ENCODE results near the gene TOGARAM1.
A peak's percentile ranks its signal among the peaks of the same experiment; 100 is the strongest.

TOGARAM1 gene

DNA sequence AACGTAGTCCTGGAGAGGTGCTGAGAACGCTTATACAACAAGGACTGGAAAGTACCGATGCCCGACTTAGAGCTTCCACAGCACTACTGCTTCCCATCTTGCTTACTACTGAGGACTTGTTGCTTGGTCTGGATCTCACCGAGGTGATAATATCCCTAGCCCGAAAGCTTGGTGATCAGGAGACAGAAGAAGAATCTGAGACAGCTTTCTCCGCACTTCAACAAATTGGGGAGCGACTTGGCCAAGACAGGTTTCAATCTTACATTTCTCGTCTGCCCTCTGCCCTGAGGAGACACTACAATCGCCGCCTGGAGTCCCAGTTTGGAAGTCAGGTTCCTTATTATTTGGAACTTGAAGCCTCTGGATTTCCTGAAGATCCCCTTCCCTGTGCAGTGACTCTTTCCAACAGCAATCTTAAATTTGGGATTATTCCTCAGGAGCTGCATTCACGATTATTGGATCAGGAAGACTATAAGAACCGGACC lies 1.1 kb downstream of the TOGARAM1 start:
- FAIRE-seq (no peak), DNase-seq (ENCODE audit: extremely low spot score, insufficient read length, low read depth) (no peak)

GRCh38 chr14:44963775-44964380 lies 1.9 kb downstream of the TOGARAM1 start:
- no peak for DNase-seq (ENCODE audit: extremely low spot score, insufficient read length, low read depth)
- FAIRE-seq: no peak

DNA sequence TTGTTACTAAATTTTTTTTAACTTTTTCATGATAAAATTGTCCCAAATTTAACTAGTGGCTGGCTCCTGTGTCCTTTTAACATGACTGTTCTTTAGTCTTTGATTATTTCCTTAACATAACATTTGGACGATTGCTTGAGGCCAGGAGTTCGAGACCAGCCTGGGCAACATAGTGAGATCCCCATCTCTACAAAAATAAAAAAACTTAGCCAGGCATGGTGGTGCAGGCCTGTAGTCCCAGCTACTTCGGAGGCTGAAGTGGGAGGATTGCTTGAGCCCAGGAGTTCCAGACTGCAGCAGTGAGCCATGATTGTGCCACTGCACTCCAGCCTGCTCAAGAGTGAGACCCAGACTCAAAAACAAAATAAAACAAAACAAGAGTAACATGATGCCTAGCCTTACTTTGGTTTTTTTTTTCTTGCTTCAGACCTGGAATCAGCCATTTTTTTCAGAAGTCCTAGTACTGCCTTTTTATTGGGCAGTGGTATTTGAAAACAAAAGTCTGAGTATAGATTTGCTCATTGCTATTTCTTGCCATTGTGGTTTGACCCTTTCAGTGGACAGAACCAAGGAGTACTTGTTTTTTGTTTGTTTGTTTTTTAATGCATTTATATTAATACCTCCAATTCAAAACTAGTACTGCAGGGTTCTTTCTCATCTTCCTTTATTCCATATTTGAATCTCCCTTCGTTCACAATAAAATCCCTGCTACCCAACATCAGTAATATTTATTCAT lies 4.8 kb downstream of the TOGARAM1 start:
- FAIRE-seq (no peak), DNase-seq (ENCODE audit: extremely low spot score, insufficient read length, low read depth) (no peak)

GRCh38 chr14:44968714-44969113 lies 6.7 kb downstream of the TOGARAM1 start:
- DNase-seq (ENCODE audit: extremely low spot score, insufficient read length, low read depth) (no peak), FAIRE-seq (no peak)

- no peak for FAIRE-seq
- no peak for DNase-seq (ENCODE audit: extremely low spot score, insufficient read length, low read depth)
Observed at GRCh38 chr14:44970907-44971306, 8.9 kb downstream of the TOGARAM1 start.

DNA sequence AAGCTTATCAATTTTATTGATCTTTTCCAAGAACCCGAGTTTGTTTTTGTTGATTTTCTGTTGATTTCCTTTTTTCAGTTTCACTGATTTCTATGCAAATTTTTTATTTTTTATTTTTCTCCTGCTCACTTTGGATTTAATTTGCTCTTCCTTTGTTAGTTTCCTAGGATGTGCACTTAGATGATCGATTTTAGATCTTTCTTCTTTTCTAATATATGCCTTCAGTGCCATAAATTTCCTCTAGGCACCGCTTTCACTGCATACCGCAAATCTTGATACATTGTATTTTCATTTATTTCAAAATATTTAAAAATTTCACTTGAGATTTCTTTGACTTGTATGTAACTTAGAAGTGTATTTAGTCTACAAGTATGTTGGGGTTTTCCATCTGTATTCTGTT lies 9.5 kb downstream of the TOGARAM1 start:
- DNase-seq (ENCODE audit: extremely low spot score, insufficient read length, low read depth) (no peak), FAIRE-seq (no peak)

DNA sequence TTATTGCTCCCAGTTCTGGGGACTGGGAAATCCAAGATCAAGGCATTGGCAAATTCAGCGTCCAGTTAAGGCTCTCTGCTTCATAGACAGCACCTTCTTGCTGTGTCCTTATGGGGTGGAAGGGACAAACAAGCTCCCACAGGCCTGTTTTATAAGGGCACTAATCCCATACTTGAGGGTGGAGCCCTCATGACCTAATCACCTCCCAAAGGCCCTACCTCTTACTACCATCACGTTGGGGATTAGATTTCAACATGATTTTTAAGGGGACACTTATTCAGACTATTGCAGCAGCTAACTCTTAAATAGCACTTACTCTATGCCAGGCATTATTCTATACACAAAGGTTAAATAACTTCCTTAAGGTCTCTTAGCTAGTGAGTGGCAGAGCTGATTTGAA lies 17.3 kb downstream of the TOGARAM1 start:
- FAIRE-seq (no peak), DNase-seq (ENCODE audit: extremely low spot score, insufficient read length, low read depth) (no peak)

DNA sequence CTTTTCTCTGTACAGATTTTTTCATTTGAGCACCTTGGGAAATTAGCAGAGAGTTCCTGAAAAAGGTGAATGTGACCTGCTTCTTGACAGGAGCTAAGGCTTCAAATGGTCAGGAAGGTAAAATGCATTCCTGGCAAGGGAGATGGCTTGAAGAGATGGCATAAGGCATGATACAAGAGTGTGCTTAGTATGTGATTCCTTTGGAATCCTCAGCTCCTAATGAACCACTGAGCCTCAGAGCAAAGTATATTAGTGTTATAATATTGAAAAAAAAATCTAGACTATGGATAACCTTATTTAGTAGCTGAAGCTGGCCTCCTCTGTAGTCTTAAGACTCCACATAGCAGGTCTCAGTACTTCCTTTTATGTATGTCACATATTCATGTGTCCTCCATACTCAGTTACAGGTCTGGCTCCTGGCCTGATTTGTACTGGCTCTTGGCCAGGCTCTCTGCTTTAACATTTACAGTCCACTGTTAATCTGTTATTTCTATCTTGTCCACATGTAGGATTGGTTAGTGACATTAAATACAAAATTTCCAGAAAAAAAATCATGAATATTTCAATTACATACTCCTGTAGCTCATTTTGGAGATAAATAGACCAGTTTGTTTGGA lies 17.9 kb downstream of the TOGARAM1 start:
- no peak for FAIRE-seq
- DNase-seq (ENCODE audit: extremely low spot score, insufficient read length, low read depth): no peak

GRCh38 chr14:44981198-44981597 lies 19.2 kb downstream of the TOGARAM1 start:
- no peak for DNase-seq (ENCODE audit: extremely low spot score, insufficient read length, low read depth)
- FAIRE-seq: no peak

DNA sequence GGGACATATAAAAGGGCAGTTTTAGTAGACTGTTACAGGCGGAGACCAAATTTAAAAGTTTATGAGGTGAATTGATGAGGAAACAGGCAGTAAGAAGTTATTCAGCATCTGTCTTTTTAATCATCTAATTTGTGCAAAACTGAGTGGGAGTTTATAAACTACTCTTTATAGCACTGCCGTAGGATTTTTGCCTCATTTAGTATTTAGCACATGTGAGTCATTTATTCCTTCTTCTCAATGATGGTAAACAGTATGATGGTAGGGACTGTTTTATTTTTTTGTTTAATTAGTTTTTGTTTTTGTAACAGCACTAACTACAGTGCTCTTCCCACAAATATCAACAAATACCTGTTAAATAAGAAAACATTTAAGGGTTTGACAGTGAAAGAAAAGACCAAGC lies 20.6 kb downstream of the TOGARAM1 start:
- DNase-seq (ENCODE audit: extremely low spot score, insufficient read length, low read depth): no peak
- no peak for FAIRE-seq

DNA sequence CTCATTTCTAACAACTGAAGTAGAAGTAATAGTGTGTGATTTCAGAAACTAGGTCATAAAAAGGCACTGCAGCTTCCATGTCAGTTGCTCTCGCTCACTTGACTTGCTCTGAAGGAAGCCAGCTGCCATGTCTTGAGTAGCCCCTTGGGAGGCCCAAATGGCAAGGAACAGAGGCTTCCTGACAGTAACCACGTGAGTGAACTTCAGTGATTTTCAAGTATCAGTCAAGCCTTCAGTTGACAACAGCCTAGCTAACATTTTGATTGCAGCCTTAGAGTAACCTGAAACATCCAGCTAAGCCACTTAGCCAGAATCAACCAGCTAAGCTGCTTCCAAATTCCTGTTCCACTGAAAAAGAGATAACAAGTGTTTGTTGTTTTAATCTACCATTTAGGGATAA lies 26.7 kb downstream of the TOGARAM1 start:
- no peak for DNase-seq (ENCODE audit: extremely low spot score, insufficient read length, low read depth)
- FAIRE-seq: no peak

DNA sequence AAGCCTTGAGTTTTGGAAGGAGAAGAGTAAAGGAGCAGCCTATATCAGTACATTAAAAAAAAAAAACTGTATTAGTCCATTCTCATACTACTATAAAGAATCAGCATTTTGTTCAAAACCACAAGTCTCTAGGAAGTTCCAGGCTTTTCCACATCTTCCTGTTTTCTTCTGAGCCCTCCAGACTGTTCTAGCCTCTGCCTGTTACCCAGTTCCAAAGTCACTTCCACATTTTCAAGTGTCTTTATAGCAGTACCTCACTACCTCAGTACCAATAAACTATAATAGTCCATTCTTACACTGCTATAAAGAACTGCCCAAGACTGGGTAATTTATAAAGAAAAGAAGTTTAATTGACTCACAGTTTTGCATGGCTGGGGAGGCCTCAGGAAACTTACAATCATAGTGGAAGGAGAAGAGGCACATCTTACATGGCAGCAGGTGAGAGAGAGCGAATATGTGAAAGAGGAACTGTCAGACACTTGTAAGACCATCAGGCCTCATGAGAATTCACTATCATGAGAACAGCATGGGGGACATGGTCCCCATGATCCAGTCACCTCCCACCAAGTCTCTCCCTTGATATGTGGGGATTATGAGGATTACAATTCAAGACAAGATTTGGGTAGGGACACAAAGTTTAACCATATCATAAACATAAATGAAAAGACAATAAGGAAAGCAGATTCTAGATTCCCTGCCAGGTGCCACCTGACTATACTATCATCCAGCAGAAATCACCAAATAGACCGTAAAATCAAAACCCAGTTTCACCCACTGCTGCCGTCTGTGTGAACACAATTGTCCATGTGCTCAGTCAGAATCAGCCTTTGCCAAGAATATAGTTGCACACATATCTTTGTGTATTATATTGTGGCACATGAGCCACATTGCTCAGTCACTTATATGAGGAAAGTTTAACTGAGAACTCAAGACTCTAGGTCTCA lies 27.8 kb downstream of the TOGARAM1 start:
- FAIRE-seq (peak; percentile 56), DNase-seq (ENCODE audit: extremely low spot score, insufficient read length, low read depth) (no peak)

DNA sequence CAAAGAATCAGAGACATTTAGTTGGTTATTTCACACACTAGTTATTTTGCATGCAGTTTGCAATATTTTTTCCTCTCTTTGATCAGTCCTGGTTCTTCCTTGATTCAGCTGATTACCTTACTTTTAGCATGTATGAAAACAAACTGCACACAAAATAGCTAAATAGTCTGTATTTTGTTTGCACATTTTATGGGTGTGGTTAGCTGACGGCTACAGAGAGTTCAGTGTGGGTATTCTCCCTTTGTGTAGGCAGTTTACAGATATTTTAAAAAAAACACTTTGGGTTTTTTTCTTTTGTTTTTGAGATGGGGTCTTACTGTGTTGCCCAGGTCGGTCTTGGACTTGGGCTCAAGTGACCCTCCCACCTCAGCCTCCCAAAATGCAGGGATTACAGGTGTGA lies 28.5 kb downstream of the TOGARAM1 start:
- FAIRE-seq: no peak
- DNase-seq (ENCODE audit: extremely low spot score, insufficient read length, low read depth): no peak

DNA sequence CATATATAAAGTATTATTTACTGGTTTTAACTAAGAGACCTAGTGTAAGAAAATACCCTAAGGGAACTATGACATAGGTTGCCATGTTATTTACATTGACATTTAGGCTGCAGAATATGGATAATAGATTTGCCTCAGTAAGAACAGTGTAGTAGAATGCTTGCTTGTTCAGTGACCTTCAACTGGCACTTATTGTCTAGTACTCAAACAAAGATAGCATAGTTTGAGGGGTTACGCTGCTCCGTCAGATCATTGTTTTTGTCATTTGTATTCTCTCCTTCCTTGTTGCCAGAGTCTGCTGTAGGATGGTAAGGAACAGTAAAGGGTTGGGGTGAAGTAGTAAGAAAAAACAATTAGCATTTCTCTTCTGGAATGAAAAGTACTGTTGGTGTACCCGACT lies 33.2 kb downstream of the TOGARAM1 start:
- FAIRE-seq: no peak

GRCh38 chr14:44995770-44996294 lies 33.8 kb downstream of the TOGARAM1 start:
- FAIRE-seq (no peak), DNase-seq (ENCODE audit: extremely low spot score, insufficient read length, low read depth) (no peak)

More for the DNA sequence above, 33.2 kb downstream of the TOGARAM1 start:
- DNase-seq (ENCODE audit: extremely low spot score, insufficient read length, low read depth): no peak

DNA sequence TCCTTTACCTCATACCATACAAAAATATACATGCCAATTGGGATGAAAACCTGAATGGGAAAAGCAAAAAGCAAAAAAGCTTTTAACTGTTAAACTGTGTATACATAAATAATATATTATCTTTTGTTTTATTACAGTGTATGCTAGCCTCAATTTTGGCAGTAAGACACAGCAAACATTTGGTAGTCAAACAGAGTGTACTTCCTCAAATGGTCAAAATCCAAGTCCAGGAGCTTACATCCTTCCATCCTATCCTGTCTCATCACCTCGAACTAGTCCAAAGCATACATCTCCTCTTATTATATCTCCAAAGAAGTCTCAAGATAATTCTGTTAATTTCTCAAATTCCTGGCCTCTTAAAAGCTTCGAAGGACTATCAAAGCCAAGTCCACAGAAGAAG lies 41.9 kb downstream of the TOGARAM1 start:
- FAIRE-seq: no peak
- DNase-seq (ENCODE audit: extremely low spot score, insufficient read length, low read depth): no peak

- no peak for FAIRE-seq
- DNase-seq (ENCODE audit: extremely low spot score, insufficient read length, low read depth): no peak
Observed at GRCh38 chr14:45015133-45015532, 53.1 kb downstream of the TOGARAM1 start.

GRCh38 chr14:45028107-45028626 lies 66.2 kb downstream of the TOGARAM1 start:
- FAIRE-seq (no peak), DNase-seq (ENCODE audit: extremely low spot score, insufficient read length, low read depth) (no peak)

DNA sequence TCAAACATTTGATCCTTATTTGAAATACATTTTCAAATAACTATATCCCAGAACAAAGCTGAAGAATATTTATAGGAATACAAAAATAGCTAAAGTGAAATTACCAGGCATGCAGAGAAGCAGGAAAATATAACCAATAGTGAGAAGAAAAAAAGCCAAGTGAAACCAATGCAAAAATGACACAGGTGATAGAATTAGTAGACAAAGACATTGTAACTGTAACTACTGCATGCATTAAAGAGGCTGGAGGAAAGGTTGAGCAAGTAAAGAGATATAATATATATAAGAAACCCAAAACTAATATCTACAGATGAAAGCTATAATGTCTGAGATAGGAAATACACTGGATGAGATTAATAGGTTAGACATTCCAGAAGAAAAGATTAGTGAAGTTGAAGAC lies 72.7 kb downstream of the TOGARAM1 start:
- FAIRE-seq: no peak
- no peak for DNase-seq (ENCODE audit: extremely low spot score, insufficient read length, low read depth)

GRCh38 chr14:45038256-45038655 lies 76.3 kb downstream of the TOGARAM1 start:
- no peak for DNase-seq (ENCODE audit: extremely low spot score, insufficient read length, low read depth)
- FAIRE-seq: no peak
